ENCODE data around the gene FPGT. TPM values are rescaled to one million over a fixed set of nuclear protein-coding genes. Genes with fewer than 3 reads are reported as not detected.

FPGT gene
- 15.8 and 17.1 TPM in 2 replicates for total RNA-seq

DNA sequence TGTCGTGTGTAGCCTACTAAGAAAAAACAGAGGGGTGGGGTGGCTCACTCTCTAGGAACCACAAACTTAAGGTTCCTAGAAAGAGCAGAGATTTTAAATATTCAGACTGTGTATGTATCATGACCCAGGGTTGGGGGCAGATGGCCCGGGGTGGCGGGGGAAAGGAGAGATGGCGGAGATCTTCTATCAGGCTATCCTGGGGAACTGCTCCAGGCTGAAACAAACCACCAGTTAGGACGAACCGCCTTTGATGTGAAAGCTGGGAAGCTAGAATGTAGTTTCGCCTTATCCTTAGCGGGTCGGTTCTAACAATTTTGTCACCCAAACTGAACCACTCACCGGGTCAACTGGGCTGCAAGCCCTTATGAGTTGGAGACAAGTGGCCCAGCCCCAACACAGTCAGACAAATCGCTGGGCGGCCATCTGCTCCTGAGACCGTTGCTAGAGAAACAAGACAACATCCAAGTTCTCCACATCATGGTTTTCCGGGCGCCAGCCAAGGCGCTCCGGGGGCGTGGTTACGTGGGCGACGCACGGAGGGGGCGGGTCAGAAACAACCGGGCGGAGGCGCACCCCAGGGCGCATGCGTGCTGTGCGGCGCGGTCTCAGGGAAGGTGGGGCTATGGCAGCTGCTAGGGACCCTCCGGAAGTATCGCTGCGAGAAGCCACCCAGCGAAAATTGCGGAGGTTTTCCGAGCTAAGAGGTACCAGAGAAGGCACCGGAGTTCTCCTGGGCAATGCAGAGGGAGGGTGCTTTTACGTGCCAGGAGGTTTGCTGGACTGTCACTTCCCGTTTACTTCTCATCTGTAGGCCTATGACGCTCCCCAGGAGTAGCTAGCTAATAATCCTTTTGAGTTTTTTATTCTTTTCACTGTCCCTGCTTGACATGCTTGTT lies at the start of gene FPGT, which contains the start of gene LRRIQ3:
Gene FPGT, plus strand, starts transcription at position 586 of the 896 bp plus-strand sequence. Its CDS starts 37 bp downstream, at position 623.
Gene LRRIQ3, minus strand, starts transcription at position 520 of the 896 bp plus-strand sequence. CDS start 14,492 bp downstream, outside the sequence.

DNA sequence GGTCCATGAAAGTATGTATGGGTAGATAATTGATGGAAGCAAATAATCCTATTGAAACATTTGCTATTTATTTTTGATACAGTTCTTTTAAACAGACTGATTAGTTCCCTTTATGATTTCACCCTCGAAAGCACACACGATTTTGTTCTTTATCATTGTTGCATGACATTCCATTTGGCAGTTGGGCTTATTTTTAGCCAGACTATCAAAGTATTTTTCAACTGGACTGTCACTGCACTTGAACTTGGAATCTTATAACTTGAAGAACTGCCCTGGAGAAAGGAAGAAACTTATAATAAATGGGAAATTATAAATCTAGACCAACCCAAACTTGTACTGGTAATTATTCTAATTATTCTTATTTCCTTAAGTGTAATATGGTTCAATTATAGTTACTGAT lies 37.1 kb downstream of the FPGT start, which contains the start of gene TNNI3K:
Gene TNNI3K, plus strand, starts transcription at position 235 of the 400 bp plus-strand sequence. Its CDS starts 65 bp downstream, at position 300.

Other genes starting within 250 kb of the FPGT start
- 0.12 and 0.77 TPM in 2 replicates for gene LRRIQ3, start 66 bp upstream of the FPGT start, total RNA-seq
- 0.77 TPM in 1 of 2 replicates, not detected in the other for gene TNNI3K, start 37.1 kb downstream of the FPGT start, total RNA-seq

All from uterine smooth muscle cell (primary cell).